PC-3 (cell line): ENCODE results near the gene MAMDC4. TPM values are rescaled to one million over a fixed set of nuclear protein-coding genes. Genes with fewer than 3 reads are reported as not detected.

Source experiments
- ATAC-seq: fragments of 200-7000 bp; cut with Tn5 transposase; 2 replicates; pipeline ENCODE4 v1.9.1; 2020; ENCODE audit warnings: mild to moderate bottlenecking, moderate library complexity
- BruUV-seq: library from RNA; stranded (reverse); fragments of 400-500 nt; replicated peaks from 2 replicates; lab custom pipeline; 2021; lab: Mats Ljungman, UMichigan
- CTCF ChIA-PET: fragments of 300-600 bp; sonication (Branson Sonifier 250); formaldehyde crosslinking; loops from one replicate; lab custom pipeline; 2022; ENCODE audit warnings: antibody characterized with exemption; lab: Charles Lee
- POLR2A ChIA-PET: fragments of 300-600 bp; sonication (Branson Sonifier 250); formaldehyde crosslinking; loops from one replicate; lab custom pipeline; 2022; ENCODE audit warnings: antibody characterized with exemption; ENCODE audit not compliant: unreplicated experiment; lab: Charles Lee
- DNase-seq: peaks from one replicate; pipeline ENCODE4 v3.0.0-alpha.2; 2015
- H2AFZ ChIP-seq: fragments of 300-600 bp; sonication (generic); 2 replicates; pipeline ENCODE4 v1.6.0; 2016; ENCODE audit warnings: antibody characterized with exemption, low read length
- H3F3A ChIP-seq: fragments of 300-600 bp; sonication (generic); one replicate; pipeline ENCODE4 v1.6.0; 2017; ENCODE audit warnings: antibody characterized with exemption, low read length, control low read depth, mild to moderate bottlenecking; ENCODE audit not compliant: unreplicated experiment
- H3K27ac ChIP-seq: fragments of 300-600 bp; sonication (generic); 2 replicates; pipeline ENCODE4 v1.5.1; 2016; ENCODE audit warnings: mild to moderate bottlenecking, low read length
- H3K27me3 ChIP-seq: fragments of 300-600 bp; sonication (generic); 2 replicates; pipeline ENCODE4 v1.6.1; 2016; ENCODE audit warnings: low read length, mixed read lengths
- H3K36me3 ChIP-seq: fragments of 300-600 bp; sonication (generic); 2 replicates; pipeline ENCODE4 v1.6.1; 2016; ENCODE audit warnings: low read depth, mixed run types, low read length, mixed read lengths
- H3K4me1 ChIP-seq: fragments of 300-600 bp; sonication (generic); 2 replicates; pipeline ENCODE4 v1.5.1; 2016; ENCODE audit warnings: low read length; ENCODE audit not compliant: insufficient read depth
- H3K4me2 ChIP-seq: fragments of 300-600 bp; sonication (generic); 2 replicates; pipeline ENCODE4 v1.6.0; 2016; ENCODE audit warnings: low read length
- H3K4me3 ChIP-seq: fragments of 300-600 bp; sonication (generic); 2 replicates; pipeline ENCODE4 v1.5.1; 2016; ENCODE audit warnings: mild to moderate bottlenecking, low read length, mixed read lengths
- H3K79me2 ChIP-seq: fragments of 300-600 bp; sonication (generic); 2 replicates; pipeline ENCODE4 v1.6.1; 2017; ENCODE audit warnings: low read length, mixed read lengths
- H3K9ac ChIP-seq: fragments of 300-600 bp; sonication (generic); 2 replicates; pipeline ENCODE4 v1.6.0; 2016; ENCODE audit warnings: mild to moderate bottlenecking, low read length
- H3K9me2 ChIP-seq: fragments of 300-600 bp; sonication (generic); replicated peaks from 2 replicates; pipeline ENCODE4 v1.6.1; 2016; ENCODE audit warnings: mixed run types, low read length, mixed read lengths
- H3K9me3 ChIP-seq: fragments of 300-600 bp; sonication (generic); 2 replicates; pipeline ENCODE4 v1.6.1; 2016; ENCODE audit warnings: low read length, mixed read lengths
- H4K20me1 ChIP-seq: fragments of 300-600 bp; sonication (generic); 2 replicates; pipeline ENCODE4 v1.6.1; 2016; ENCODE audit warnings: low read length, mixed read lengths
- CTCF ChIP-seq: fragments of 300-600 bp; sonication (generic); conservative IDR thresholded peaks from 2 replicates; pipeline ENCODE4 v1.5.1; 2017; ENCODE audit warnings: antibody characterized with exemption, low read depth, mild to moderate bottlenecking, low read length
- EZH2 ChIP-seq: fragments of 300-600 bp; sonication (generic); IDR thresholded peaks from one replicate; pipeline ENCODE4 v1.6.1; 2017; ENCODE audit warnings: antibody characterized with exemption, mild to moderate bottlenecking, low read length; ENCODE audit not compliant: unreplicated experiment
- EZH2phosphoT487 ChIP-seq: fragments of 300-600 bp; sonication (generic); IDR thresholded peaks from 2 replicates; pipeline ENCODE4 v1.6.1; 2018; ENCODE audit warnings: mild to moderate bottlenecking, antibody characterized with exemption, low read length, borderline replicate concordance
- intact Hi-C: fragments of 100-400 bp; cut with micrococcal nuclease; formaldehyde crosslinking; loops from 2 replicates; pipeline ENCODE4 v1.9.0; 2023
- total RNA-seq: library from RNA; depleted of rRNA; stranded (reverse); fragments of >200 nt; gene quantifications from 2 replicates; pipeline ENCODE4 v1.2.3, GENCODE V29; 2014

MAMDC4 gene
- total RNA-seq, 1 experiment from 2014 or later, result 3.0 TPM

GRCh38 chr9:136806067-136806466, 46.1 kb upstream of the MAMDC4 start:
- Histone ChIP-seq H3F3A (no peaks in the 10 kb centered on the region), H3K36me3 (peaks cover 8% of the 10 kb centered on the region; the same call in 1 of the 2 replicates), H4K20me1 (peaks cover 7% of the 10 kb centered on the region; the same call in 1 of the 2 replicates), H2AFZ (no peak overlapping the region), H3K79me2 (peaks cover 45% of the 10 kb centered on the region), H3K9me2 (no peaks in the 10 kb centered on the region), H3K4me2 (peak overlapping the region; percentile 98), H3K4me1 (peaks cover 20% of the 10 kb centered on the region), H3K27ac (no peak overlapping the region), H3K9me3 (no peaks in the 10 kb centered on the region), H3K4me3 (peak overlapping the region; percentile 85), H3K27me3 (no peaks in the 10 kb centered on the region), H3K9ac (no peak overlapping the region)
- intact Hi-C loops, result no loop called here
- no peak for DNase-seq
- no peak for TF ChIP-seq EZH2
- no peak for TF ChIP-seq EZH2phosphoT487
- ATAC-seq, result no peak
- BruUV-seq, result no TSS peak
- CTCF ChIA-PET, result no interaction called here
- POLR2A ChIA-PET, result no interaction called here

DNA sequence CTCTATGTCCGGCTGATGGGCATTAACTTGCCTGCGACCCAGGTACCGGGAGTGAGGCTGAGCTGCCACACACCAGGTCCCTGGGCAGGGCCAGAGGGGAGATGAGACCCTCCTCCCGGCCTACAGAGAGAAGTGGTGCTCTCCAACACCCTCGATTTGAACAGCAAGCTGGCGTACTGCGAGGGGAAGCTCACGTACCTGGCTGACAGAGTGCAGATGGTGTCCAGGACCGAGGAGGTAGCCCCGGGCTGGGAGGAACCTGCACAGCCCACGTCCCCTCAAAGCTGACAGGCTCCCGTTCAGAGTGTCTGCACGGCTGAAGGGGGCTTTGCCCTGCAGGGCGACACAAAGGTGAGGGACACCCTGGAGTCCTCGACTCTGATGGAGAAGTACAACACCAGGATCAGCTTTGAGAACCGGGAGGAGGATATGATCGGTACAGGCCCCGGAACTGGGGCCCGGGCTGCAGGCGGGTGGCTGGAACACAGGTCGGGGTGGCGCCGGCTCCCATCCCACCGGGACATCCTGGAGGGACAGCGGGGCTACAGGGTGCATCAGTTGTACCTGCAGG, 45.4 kb upstream of the MAMDC4 start:
- Histone ChIP-seq H3K79me2 (peaks cover 51% of the 10 kb centered on the region), H3K36me3 (peaks cover 8% of the 10 kb centered on the region; the same call in 1 of the 2 replicates), H3K9me2 (no peaks in the 10 kb centered on the region), H3K27ac (no peak overlapping the region), H3K4me3 (peak overlapping the region; percentile 85), H2AFZ (peak overlapping the region; percentile 95), H3K27me3 (no peaks in the 10 kb centered on the region), H3K9ac (peak overlapping the region; percentile 91), H3K9me3 (no peaks in the 10 kb centered on the region), H3F3A (no peaks in the 10 kb centered on the region), H3K4me2 (peak overlapping the region; percentile 98), H3K4me1 (peaks cover 17% of the 10 kb centered on the region), H4K20me1 (peaks cover 7% of the 10 kb centered on the region; the same call in 1 of the 2 replicates)
- ChIA-PET CTCF (interaction anchor here (0.7 kb wide), 1 partner anchor 37 kb away, joined by 3 read pairs; no protein-coding TSS in a partner anchor), POLR2A (no interaction called here)
- ATAC-seq (peak; percentile 16), DNase-seq (no peak)
- intact Hi-C loops, result no loop called here
- BruUV-seq, result no TSS peak
- no peak for TF ChIP-seq EZH2phosphoT487
- TF ChIP-seq CTCF, result no peak
- TF ChIP-seq EZH2, result no peak

GRCh38 chr9:136807281-136808074, 44.7 kb upstream of the MAMDC4 start, which contains the start of gene RABL6:
Gene RABL6 (plus strand): TSS chr9:136807948. CDS start chr9:136808197, 249 bp downstream.
- ATAC-seq (peak; percentile 75), DNase-seq (peak; percentile 67)
- peak within 1 kb of the TSS; percentile 95 for H2AFZ ChIP-seq
- peak within 1 kb of the TSS; percentile 98 for H3K4me2 ChIP-seq
- TF ChIP-seq EZH2phosphoT487 (no peak), EZH2 (no peak), CTCF (no peak)
- no peaks in the 10 kb centered on the region for H3K9me2 ChIP-seq
- TSS peak; percentile 31 for BruUV-seq
- CTCF ChIA-PET, result interaction anchor here (0.7 kb wide), 1 partner anchor 37 kb away, joined by 3 read pairs; no protein-coding TSS in a partner anchor
- no peaks in the 10 kb centered on the region for H3K27me3 ChIP-seq
- POLR2A ChIA-PET, result no interaction called here
- intact Hi-C loops, result no loop called here
- H3K9me3 ChIP-seq, result no peaks in the 10 kb centered on the region
- H4K20me1 ChIP-seq, result peaks cover 7% of the 10 kb centered on the region; the same call in 1 of the 2 replicates
- no peaks in the 10 kb centered on the region for H3F3A ChIP-seq
- H3K9ac ChIP-seq, result peak within 1 kb of the TSS; percentile 91
- H3K4me3 ChIP-seq, result peak within 1 kb of the TSS; percentile 85
- H3K4me1 ChIP-seq, result peaks cover 17% of the 10 kb centered on the region
- H3K36me3 ChIP-seq, result peaks cover 8% of the 10 kb centered on the region; the same call in 1 of the 2 replicates
- H3K27ac ChIP-seq, result peak within 1 kb of the TSS; percentile 34; the same call in 1 of the 2 replicates
- peaks cover 58% of the 10 kb centered on the region for H3K79me2 ChIP-seq
